ENCODE results near the gene TIMD4. TPM values are rescaled to one million over a fixed set of nuclear protein-coding genes. Genes with fewer than 3 reads are reported as not detected.

TIMD4 gene
- total RNA-seq, 4 donors from 2014 or later = 0.76 TPM; not detected in 3

GRCh38 chr5:156883316-156883875, 79.6 kb downstream of the TIMD4 start:
- 63% methylated on average over 3 of the region's 3 CpGs for WGBS
- Histone ChIP-seq H3K27ac (no peak overlapping the region), H3K4me1 (no peaks in the 10 kb centered on the region), H3K27me3 (no peaks in the 10 kb centered on the region), H3K36me3 (no peaks in the 10 kb centered on the region), H3K9me3 (no peaks in the 10 kb centered on the region), H3K4me3 (no peak overlapping the region)
- TF ChIP-seq, protein P1, sequence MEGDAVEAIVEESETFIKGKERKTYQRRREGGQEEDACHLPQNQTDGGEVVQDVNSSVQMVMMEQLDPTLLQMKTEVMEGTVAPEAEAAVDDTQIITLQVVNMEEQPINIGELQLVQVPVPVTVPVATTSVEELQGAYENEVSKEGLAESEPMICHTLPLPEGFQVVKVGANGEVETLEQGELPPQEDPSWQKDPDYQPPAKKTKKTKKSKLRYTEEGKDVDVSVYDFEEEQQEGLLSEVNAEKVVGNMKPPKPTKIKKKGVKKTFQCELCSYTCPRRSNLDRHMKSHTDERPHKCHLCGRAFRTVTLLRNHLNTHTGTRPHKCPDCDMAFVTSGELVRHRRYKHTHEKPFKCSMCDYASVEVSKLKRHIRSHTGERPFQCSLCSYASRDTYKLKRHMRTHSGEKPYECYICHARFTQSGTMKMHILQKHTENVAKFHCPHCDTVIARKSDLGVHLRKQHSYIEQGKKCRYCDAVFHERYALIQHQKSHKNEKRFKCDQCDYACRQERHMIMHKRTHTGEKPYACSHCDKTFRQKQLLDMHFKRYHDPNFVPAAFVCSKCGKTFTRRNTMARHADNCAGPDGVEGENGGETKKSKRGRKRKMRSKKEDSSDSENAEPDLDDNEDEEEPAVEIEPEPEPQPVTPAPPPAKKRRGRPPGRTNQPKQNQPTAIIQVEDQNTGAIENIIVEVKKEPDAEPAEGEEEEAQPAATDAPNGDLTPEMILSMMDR (IDR thresholded peaks at IDR 0.05) = no peak
- TF ChIP-seq EP300 (IDR thresholded peaks at IDR 0.05) = no peak
- no peak for TF ChIP-seq POLR2AphosphoS5 (IDR thresholded peaks at IDR 0.05)
- no peak for TF ChIP-seq POLR2A (IDR thresholded peaks at IDR 0.05)
- no peak for DNase-seq (ENCODE audit: low spot score in 2 of 2)

- H3K4me3 ChIP-seq = no peak overlapping the region
- 79% methylated on average over 3 of the region's 3 CpGs for WGBS
Measured at GRCh38 chr5:156879665-156880285, 83.3 kb downstream of the TIMD4 start.

GRCh38 chr5:156871212-156871611, 91.8 kb downstream of the TIMD4 start:
- WGBS = 85% methylated on average over 1 of the region's 1 CpG

More at GRCh38 chr5:156879665-156880285, 83.3 kb downstream of the TIMD4 start:
- TF ChIP-seq, protein P1 (IDR thresholded peaks at IDR 0.05) = no peak
- no peak for TF ChIP-seq POLR2AphosphoS5 (IDR thresholded peaks at IDR 0.05)
- Histone ChIP-seq H3K9me3 (no peaks in the 10 kb centered on the region), H3K36me3 (no peaks in the 10 kb centered on the region), H3K27me3 (no peaks in the 10 kb centered on the region), H3K4me1 (no peaks in the 10 kb centered on the region), H3K27ac (no peak overlapping the region)
- no peak for DNase-seq (ENCODE audit: low spot score in 2 of 2)

GRCh38 chr5:156870498-156870839, 92.6 kb downstream of the TIMD4 start:
- DNase-seq (ENCODE audit: low spot score in 2 of 2) = no peak
- no peaks in the 10 kb centered on the region for H3K4me1 ChIP-seq
- H3K36me3 ChIP-seq = no peaks in the 10 kb centered on the region

More at GRCh38 chr5:156871212-156871611, 91.8 kb downstream of the TIMD4 start:
- Histone ChIP-seq H3K9me3 (peaks cover 3% of the 10 kb centered on the region), H3K4me1 (no peaks in the 10 kb centered on the region), H3K36me3 (no peaks in the 10 kb centered on the region), H3K27me3 (no peaks in the 10 kb centered on the region), H3K4me3 (no peak overlapping the region), H3K27ac (no peak overlapping the region)
- TF ChIP-seq POLR2A (IDR thresholded peaks at IDR 0.05) (no peak), EP300 (IDR thresholded peaks at IDR 0.05) (no peak), POLR2AphosphoS5 (IDR thresholded peaks at IDR 0.05) (no peak)
- TF ChIP-seq, protein P1 (IDR thresholded peaks at IDR 0.05) = no peak
- no peak for DNase-seq (ENCODE audit: low spot score in 2 of 2)

More at GRCh38 chr5:156870498-156870839, 92.6 kb downstream of the TIMD4 start:
- Histone ChIP-seq H3K27ac (no peak overlapping the region), H3K27me3 (no peaks in the 10 kb centered on the region), H3K9me3 (peaks cover 3% of the 10 kb centered on the region), H3K4me3 (no peak overlapping the region)
- 84% methylated on average over 1 of the region's 1 CpG for WGBS
- TF ChIP-seq EP300 (IDR thresholded peaks at IDR 0.05) = no peak
- TF ChIP-seq, protein P1 (IDR thresholded peaks at IDR 0.05) = no peak
- TF ChIP-seq POLR2AphosphoS5 (IDR thresholded peaks at IDR 0.05) = no peak
- no peak for TF ChIP-seq POLR2A (IDR thresholded peaks at IDR 0.05)

Other genes starting within 250 kb of the TIMD4 start
- gene PPP1R2B, start 112.9 kb downstream of the TIMD4 start, total RNA-seq = under 1 TPM in 1 of 4 donors, not detected in 3; 0.38 TPM
- gene HAVCR1, start 95.9 kb upstream of the TIMD4 start, total RNA-seq = not detected
- 1 to 10 TPM; 2.1 to 4.5 (median 3.5) TPM for gene HAVCR2, start 145.8 kb upstream of the TIMD4 start, total RNA-seq
- 10 to 100 TPM in 2 of 4 donors, 1 to 10 TPM in 2; 5.5 to 13.6 (median 8.9) TPM for gene MED7, start 179.6 kb upstream of the TIMD4 start, total RNA-seq
- gene GARIN3, start 203.0 kb upstream of the TIMD4 start, total RNA-seq = not detected
- 1 to 10 TPM; 1.6 to 3.5 (median 2.7) TPM for gene ITK, start 217.6 kb upstream of the TIMD4 start, total RNA-seq